Fibroblast of the aortic adventitia (primary cell): ENCODE measurements around the gene CHL1. TPM values are rescaled to one million over a fixed set of nuclear protein-coding genes. Genes with fewer than 3 reads are reported as not detected.

Source experiments
- DNase-seq: peaks from one replicate; pipeline ENCODE4 v3.0.0-alpha.2; 2010; ENCODE audit warnings: low read depth
- H3K4me3 ChIP-seq: 2 replicates; pipeline ENCODE4 v1.5.1; 2011; ENCODE audit warnings: low read depth, mild to moderate bottlenecking, control low read depth, low read length, moderate library complexity
- CTCF ChIP-seq: IDR thresholded peaks from 2 replicates; pipeline ENCODE4 v1.5.1; 2011; ENCODE audit warnings: mild to moderate bottlenecking, low read length, control low read depth, inconsistent platforms; ENCODE audit not compliant: insufficient read depth
- total RNA-seq: library from RNA; depleted of rRNA; stranded (reverse); fragments of >200 nt; gene quantifications from 2 replicates; pipeline ENCODE4 v1.2.3, GENCODE V29; 2012; ENCODE audit warnings: low replicate concordance

The CHL1 gene
- total RNA-seq, 1 donor = 0.63 TPM

GRCh38 chr3:270688-271087, 74.1 kb downstream of the CHL1 start:
- H3K4me3 ChIP-seq = no peak overlapping the region
- no peak for DNase-seq
- no peak for TF ChIP-seq CTCF

GRCh38 chr3:274927-275326, 78.4 kb downstream of the CHL1 start:
- TF ChIP-seq CTCF = no peak
- no peak for DNase-seq
- no peak overlapping the region for H3K4me3 ChIP-seq

- no peak overlapping the region for H3K4me3 ChIP-seq
- DNase-seq = no peak
- no peak for TF ChIP-seq CTCF
Measured at GRCh38 chr3:277873-278272, 81.3 kb downstream of the CHL1 start.

GRCh38 chr3:278300-279064, 81.9 kb downstream of the CHL1 start:
- H3K4me3 ChIP-seq = no peak overlapping the region
- no peak for DNase-seq
- TF ChIP-seq CTCF = no peak

DNA sequence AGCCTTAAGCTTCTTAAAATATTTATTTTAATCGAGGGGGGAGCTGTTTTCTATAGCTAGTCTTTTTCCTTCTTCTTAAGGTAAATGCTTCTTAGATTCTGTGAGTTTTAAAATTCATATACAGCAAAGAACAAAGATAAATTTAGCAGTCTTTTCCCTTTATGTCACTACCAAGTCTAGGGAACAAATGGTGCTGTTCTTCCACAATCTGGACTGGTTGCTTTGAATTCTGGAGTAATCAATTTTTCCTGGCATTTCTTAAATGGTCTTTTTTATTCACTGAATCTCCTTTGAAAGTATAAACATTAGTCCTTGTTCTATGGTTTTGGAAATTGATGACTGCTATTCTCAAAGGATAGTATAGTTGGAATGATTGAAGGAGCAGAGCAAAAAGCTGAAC, 82.8 kb downstream of the CHL1 start:
- no peak for TF ChIP-seq CTCF
- H3K4me3 ChIP-seq = no peak overlapping the region
- no peak for DNase-seq

GRCh38 chr3:280681-281080, 84.1 kb downstream of the CHL1 start:
- no peak for DNase-seq
- TF ChIP-seq CTCF = no peak
- no peak overlapping the region for H3K4me3 ChIP-seq

GRCh38 chr3:284322-284721, 87.8 kb downstream of the CHL1 start:
- no peak overlapping the region for H3K4me3 ChIP-seq
- TF ChIP-seq CTCF = no peak
- no peak for DNase-seq
